Natural killer cell treated with Interleukin-12 subunit alpha and Interleukin-12 subunit beta and Interleukin-15 and Interleukin-18, amount 100 ng/mL, for 72 hours (primary cell): ENCODE results near the gene TWIST1. TPM values are rescaled to one million over a fixed set of nuclear protein-coding genes. Genes with fewer than 3 reads are reported as not detected.

Source experiments
- ATAC-seq, 2 donors: fragments of 150-1000 bp; cut with Tn5 transposase in 1 of 2; sonication (Bioruptor Pico), chemical (Tn5 transposase) in 1 of 2; 2 replicates each; pipeline ENCODE4 v1.10.0; 2021
- DNase-seq: peaks from one replicate; pipeline ENCODE4 v3.0.0; 2022; ENCODE audit warnings: low spot score
- H3K27ac Mint-ChIP-seq, 2 donors: 1 replicate in 1 of 2; 2 replicates in 1 of 2; pipeline ENCODE4 v1.8.0; 2022; ENCODE audit warnings: mixed read lengths in 2 of 2, mild to moderate bottlenecking in 1 of 2, moderate library complexity in 1 of 2
- H3K27me3 Mint-ChIP-seq, 2 donors: 1 replicate in 1 of 2; 2 replicates in 1 of 2; pipeline ENCODE4 v1.8.0; 2022; ENCODE audit warnings: mixed read lengths in 2 of 2
- H3K36me3 Mint-ChIP-seq: one replicate; pipeline ENCODE4 v1.8.0; 2022; ENCODE audit warnings: mixed read lengths
- H3K4me1 Mint-ChIP-seq, 2 donors: 1 replicate in 1 of 2; 2 replicates in 1 of 2; pipeline ENCODE4 v1.8.0; 2022; ENCODE audit warnings: low read depth in 2 of 2, mixed read lengths in 2 of 2, mild to moderate bottlenecking in 1 of 2
- H3K4me3 Mint-ChIP-seq: one replicate; pipeline ENCODE4 v1.8.0; 2022; ENCODE audit warnings: mixed read lengths
- H3K9me3 Mint-ChIP-seq: 2 replicates; pipeline ENCODE4 v1.8.0; 2022; ENCODE audit warnings: mixed read lengths
- total RNA-seq, 2 donors: library from RNA; stranded (reverse); gene quantifications; one replicate each; pipeline ENCODE4 v1.2.3, GENCODE V29; 2022

TWIST1 gene
- total RNA-seq, 2 donors from 2014 or later, result not detected

DNA sequence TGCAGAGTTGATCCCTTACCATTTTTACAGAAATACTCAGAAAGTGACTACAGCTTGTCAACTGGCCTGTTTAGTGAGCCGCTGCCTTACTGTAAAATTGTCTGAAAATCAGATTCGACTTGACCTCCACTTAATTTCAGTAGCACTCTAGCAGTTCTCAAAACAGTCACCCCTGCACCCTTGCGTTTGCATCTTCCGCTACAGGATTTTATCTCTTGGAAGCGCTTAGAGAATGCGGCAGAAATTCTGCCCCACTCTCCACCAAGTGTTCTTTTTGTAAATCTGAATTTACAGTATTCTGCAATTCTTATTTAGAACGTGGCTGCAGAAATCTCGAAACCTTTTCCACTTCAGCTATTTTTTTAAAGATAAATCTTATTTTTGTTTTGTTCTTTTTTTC lies 1.9 kb upstream of the TWIST1 start:
- Mint-ChIP-seq H3K36me3 (peaks cover 4% of the 10 kb centered on the region), H3K9me3 (no peaks in the 10 kb centered on the region), H3K4me1 (peaks cover 4 to 10% of the 10 kb centered on the region in 2 donors), H3K27ac (no peak overlapping the region), H3K27me3 (peaks cover 33 to 58% of the 10 kb centered on the region in 2 donors), H3K4me3 (no peak overlapping the region)
- DNase-seq (no peak), ATAC-seq (no peak)

DNA sequence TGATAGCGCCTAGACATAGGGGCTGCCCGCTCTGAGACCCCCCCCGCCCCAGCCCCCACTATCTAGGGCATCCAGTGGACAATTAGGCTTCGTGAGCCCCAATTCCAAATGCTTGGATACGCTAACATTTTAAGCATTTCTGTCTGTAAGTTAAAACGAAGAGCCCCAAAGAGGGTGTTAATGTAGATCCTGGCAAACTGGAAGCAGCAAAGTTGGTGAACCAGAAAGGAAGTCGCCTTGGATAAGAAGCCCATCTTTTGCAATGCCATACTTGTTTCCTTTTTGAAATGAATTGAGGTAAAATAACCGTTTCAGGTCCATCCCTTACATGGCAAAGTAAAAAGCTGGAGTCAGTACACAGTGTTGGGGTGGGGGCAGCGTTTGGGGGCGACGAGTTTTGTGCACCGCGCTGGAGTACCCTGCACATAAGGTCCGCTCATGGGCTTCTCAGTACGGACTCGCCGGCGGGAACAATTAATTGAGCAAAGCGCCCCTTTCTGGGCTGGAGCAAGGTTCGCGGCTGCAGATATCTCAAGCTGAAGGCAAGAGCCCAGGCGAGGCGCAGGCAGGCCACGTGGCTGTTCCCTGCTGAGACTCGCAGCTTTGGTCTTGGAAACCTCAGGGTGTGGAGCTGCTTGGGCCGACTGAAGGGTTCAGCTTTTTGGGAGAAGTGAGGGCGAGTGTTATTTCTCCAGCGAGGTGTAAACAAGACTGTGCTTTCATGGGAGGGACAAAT lies 1.4 kb upstream of the TWIST1 start:
- no peak overlapping the region for H3K4me3 Mint-ChIP-seq
- H3K36me3 Mint-ChIP-seq, result peaks cover 4% of the 10 kb centered on the region
- H3K27ac Mint-ChIP-seq, result no peak overlapping the region
- H3K9me3 Mint-ChIP-seq, result no peaks in the 10 kb centered on the region
- H3K4me1 Mint-ChIP-seq, result peaks cover 4 to 10% of the 10 kb centered on the region in 2 donors
- H3K27me3 Mint-ChIP-seq, result peaks cover 33 to 63% of the 10 kb centered on the region in 2 donors
- no peak for DNase-seq
- no peak for ATAC-seq

DNA sequence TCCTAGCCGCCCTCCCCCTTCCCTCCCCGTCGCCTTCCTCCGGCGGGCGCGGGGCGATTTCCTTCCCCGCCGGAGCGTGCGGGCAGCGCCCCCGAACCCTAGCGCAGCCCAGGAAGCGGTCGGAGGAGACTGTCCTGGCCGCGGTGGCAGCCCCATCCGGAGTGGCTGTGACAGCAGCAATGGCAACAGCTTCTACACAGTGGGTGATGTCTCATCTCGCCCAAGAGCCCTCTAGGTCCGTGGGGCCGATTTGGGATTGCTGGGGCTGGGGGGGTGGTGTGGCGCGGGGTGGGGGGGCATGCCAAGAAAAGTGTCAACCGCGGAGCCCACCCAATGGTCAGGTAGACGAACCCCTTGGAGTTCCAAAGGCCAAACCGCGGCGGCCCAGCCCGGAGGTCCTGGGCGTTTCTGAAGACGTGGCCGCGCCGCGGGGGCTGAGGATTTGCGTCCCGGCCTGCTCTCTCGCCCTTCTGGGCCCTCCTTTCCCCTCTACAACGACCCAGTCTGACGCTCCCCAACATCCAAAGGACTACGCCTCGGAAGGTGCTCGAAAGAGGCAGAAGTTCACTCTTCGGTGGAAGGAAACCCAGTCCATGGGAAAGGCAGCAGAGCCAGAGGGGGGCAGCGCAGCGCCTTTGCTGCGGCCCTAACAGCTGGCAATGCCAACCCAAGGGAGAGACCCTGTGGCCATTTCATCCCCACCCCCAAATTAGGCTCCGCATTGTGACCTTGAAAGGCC lies 603 bp upstream of the TWIST1 start:
- H3K27ac Mint-ChIP-seq, result no peak overlapping the region
- H3K4me1 Mint-ChIP-seq, result peaks cover 4 to 10% of the 10 kb centered on the region in 2 donors
- H3K9me3 Mint-ChIP-seq, result no peaks in the 10 kb centered on the region
- H3K36me3 Mint-ChIP-seq, result peaks cover 4% of the 10 kb centered on the region
- peaks cover 29 to 68% of the 10 kb centered on the region in 2 donors for H3K27me3 Mint-ChIP-seq
- peak overlapping the region; percentile 55 for H3K4me3 Mint-ChIP-seq
- no peak for DNase-seq
- peak; percentile 74 to 75 for ATAC-seq

DNA sequence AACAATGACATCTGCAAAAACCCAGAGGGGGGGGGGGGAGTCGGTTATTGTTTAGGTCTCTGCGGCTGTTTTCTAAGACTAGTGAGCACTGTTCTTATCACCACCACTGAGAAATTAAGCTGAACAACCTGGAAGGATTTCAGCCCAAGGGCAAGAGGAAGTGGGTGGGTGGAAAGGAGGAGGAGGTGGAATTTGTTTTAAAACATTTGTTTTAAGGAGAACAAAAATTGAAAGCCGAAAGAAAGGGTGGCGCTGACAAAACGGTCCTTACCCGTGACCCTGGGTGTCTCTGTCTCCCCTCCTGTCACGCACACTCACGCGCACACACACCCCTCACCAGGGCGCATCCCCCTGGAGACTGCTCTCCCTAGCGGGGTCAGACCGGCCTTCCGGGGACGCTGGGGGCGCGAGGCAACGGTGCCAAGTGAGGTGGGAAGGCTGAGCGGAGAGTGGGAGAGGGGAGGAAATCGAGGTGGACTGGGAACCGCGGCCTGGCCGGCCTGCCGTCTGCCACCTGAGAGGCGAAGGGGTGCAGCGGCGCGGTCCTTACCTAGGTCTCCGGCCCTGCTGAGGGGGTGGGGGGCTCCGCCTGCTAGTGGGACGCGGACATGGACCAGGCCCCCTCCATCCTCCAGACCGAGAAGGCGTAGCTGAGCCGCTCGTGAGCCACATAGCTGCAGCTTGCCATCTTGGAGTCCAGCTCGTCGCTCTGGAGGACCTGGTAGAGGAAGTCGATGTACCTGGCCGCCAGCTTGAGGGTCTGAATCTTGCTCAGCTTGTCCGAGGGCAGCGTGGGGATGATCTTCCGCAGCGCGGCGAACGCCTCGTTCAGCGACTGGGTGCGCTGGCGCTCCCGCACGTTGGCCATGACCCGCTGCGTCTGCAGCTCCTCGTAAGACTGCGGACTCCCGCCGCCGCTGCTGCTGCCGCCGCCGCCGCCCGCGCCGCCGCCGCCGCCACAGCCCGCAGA lies 1.0 kb downstream of the TWIST1 start:
- H3K9me3 Mint-ChIP-seq, result no peaks in the 10 kb centered on the region
- ATAC-seq (peak; percentile 32 to 52), DNase-seq (no peak)
- no peak overlapping the region for H3K27ac Mint-ChIP-seq
- H3K4me1 Mint-ChIP-seq, result peaks cover 4 to 10% of the 10 kb centered on the region in 2 donors
- H3K36me3 Mint-ChIP-seq, result peaks cover 4% of the 10 kb centered on the region
- peak overlapping the region; percentile 67 for H3K4me3 Mint-ChIP-seq
- peaks cover 28 to 71% of the 10 kb centered on the region in 2 donors for H3K27me3 Mint-ChIP-seq

DNA sequence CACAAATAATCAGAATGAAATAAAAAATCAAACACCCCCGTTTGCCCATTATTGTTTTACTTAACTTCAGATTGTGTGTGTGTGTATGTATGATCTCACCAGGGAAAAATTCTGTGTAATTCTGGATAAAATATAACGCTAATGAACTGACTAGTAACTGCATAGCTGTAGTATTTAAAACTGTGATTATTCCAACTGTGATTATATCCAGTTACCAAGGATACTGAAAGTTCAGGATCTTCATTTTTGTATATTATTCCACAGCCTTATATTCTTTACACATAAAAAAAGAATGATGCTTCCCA lies 2.9 kb downstream of the TWIST1 start:
- peaks cover 4% of the 10 kb centered on the region for H3K36me3 Mint-ChIP-seq
- no peak for DNase-seq
- H3K4me3 Mint-ChIP-seq, result no peak overlapping the region
- H3K4me1 Mint-ChIP-seq, result peaks cover 4 to 16% of the 10 kb centered on the region in 2 donors
- no peak overlapping the region for H3K27ac Mint-ChIP-seq
- no peak for ATAC-seq
- peaks cover 34 to 71% of the 10 kb centered on the region in 2 donors for H3K27me3 Mint-ChIP-seq
- H3K9me3 Mint-ChIP-seq, result peaks cover 2% of the 10 kb centered on the region

DNA sequence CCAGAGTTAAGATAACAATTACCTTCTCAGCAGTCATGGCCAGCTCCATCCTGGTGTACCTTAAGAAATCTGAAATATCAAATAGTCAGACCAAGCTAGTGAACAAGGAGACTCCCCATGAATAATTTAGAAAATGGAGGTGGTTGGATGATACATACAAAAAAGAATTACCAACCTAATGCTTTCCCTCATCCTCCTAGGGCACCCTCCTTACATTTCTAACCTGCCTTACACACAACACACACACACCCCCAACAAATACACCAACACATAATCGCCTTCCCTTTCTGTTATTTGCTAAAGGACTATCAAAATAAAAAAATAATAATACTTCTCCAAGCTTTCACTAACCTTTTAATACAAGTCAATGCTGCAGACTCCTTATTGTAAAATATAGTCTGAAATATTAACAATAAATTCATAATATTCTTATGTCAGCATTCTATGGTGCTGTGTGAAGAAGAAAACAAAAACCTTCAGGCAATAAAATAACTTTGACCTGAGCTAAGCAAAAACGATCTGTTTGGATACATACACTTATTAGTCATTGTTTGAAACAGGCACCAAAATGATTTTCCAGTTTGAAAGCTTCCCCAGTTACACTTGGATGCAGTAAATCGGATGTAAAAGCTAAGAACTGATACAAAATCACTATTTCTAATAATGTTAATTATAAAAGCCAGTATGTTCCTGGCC lies 3.4 kb downstream of the TWIST1 start:
- peaks cover 9% of the 10 kb centered on the region for H3K36me3 Mint-ChIP-seq
- no peak for ATAC-seq
- peaks cover 3% of the 10 kb centered on the region for H3K9me3 Mint-ChIP-seq
- peaks cover 39 to 73% of the 10 kb centered on the region in 2 donors for H3K27me3 Mint-ChIP-seq
- no peak overlapping the region for H3K27ac Mint-ChIP-seq
- DNase-seq, result no peak
- H3K4me3 Mint-ChIP-seq, result no peak overlapping the region
- peaks cover 4 to 16% of the 10 kb centered on the region in 2 donors for H3K4me1 Mint-ChIP-seq

DNA sequence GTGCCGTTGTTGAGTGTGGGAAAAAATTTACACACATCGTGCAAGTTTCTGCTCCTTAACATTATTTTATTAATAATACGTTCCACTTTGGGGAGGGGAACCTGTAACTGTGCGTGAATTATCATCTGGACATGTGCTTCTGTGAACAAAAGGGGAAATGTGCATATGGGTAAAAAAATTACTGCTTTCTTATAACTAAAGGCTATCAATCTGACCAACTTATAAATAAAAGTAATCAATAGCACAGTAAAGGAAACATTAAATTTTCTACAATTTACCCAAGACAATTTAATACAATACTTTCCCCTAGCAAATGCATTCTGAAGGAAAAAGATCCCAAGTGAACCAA lies 4.5 kb downstream of the TWIST1 start:
- ATAC-seq, result no peak
- H3K4me3 Mint-ChIP-seq, result no peak overlapping the region
- peaks cover 47 to 77% of the 10 kb centered on the region in 2 donors for H3K27me3 Mint-ChIP-seq
- H3K9me3 Mint-ChIP-seq, result peaks cover 3% of the 10 kb centered on the region
- no peak for DNase-seq
- peaks cover 4 to 10% of the 10 kb centered on the region in 2 donors for H3K4me1 Mint-ChIP-seq
- peaks cover 14% of the 10 kb centered on the region for H3K36me3 Mint-ChIP-seq
- no peak overlapping the region for H3K27ac Mint-ChIP-seq

DNA sequence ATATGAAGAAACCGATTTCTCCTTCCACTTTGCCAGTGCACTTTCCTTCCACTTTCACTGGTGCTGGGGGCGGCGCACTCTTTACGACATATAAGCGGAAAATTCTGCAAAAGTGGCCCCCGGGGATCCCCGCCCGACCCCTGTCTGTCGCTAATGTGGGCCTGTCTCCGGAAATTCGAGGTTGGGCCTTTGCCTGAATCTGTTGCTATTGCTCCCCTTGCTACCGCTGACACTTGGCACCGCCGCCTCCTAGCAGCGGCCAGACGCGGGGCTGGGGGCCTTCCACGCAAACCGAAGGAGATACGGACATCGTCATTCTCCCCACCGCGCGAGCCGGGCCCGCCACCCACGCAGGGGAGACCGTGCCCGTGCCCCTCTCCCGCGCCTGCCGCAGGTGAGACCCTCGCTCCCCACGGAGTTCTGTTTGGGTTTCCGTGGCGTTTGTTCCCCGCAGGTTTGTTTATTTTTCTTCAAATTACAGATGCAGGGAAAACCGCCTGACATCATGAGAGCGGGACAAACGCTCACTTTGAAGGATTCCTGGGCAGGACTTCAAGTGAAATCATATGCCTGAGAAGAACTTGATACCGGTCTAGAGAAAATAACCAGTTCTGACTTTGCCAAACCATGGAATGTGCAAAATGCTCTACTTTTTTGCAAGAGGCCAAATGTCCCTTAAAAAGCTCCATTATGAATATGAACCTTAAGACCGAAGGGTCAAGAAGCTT lies 5.0 kb downstream of the TWIST1 start:
- ATAC-seq (no peak), DNase-seq (no peak)
- H3K36me3 Mint-ChIP-seq, result peaks cover 14% of the 10 kb centered on the region
- H3K27ac Mint-ChIP-seq, result no peak overlapping the region
- peaks cover 50 to 82% of the 10 kb centered on the region in 2 donors for H3K27me3 Mint-ChIP-seq
- H3K4me3 Mint-ChIP-seq, result no peak overlapping the region
- H3K9me3 Mint-ChIP-seq, result peaks cover 3% of the 10 kb centered on the region
- peaks cover 6 to 13% of the 10 kb centered on the region in 2 donors for H3K4me1 Mint-ChIP-seq

DNA sequence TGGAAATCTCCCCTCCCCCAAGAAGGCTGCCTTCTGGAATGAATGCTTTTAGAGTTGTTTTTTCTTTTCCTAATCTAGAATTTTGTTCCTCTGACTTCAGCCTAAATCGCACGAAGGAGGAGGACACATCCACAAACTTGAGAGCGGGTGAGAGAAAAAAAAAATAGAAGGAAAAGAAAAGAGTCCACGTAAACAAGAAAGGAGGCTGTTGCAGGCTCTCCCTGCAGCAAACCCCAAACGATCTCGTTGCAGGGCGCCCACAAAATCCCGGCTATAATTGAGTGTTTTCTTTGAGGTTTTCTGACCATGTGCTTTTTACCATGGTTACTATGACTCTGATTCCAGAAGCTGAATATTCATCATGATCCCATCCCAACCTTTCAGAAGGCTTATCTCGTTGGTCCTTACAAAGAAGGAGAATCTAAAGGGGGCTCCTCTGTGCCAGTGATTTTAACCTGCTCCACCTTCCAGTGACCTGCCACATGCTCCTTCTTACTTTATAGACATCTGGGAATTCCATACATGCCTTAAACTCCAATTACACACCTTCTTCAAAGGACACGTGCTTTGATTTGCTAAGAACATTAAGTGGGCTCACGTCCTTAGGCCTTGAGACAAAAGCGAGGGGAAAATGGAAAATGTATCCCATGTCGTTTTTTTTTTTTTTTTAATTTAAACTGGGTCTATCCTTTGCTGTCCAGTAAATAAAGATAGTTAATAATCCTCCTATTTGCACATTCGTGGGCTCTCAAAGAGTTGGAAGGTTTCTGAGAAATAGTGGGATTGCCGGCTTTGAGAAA lies 5.8 kb downstream of the TWIST1 start:
- H3K27ac Mint-ChIP-seq, result no peak overlapping the region
- peaks cover 3% of the 10 kb centered on the region for H3K9me3 Mint-ChIP-seq
- peaks cover 54 to 90% of the 10 kb centered on the region in 2 donors for H3K27me3 Mint-ChIP-seq
- H3K36me3 Mint-ChIP-seq, result peaks cover 14% of the 10 kb centered on the region
- no peak overlapping the region for H3K4me3 Mint-ChIP-seq
- H3K4me1 Mint-ChIP-seq, result peaks cover 6 to 16% of the 10 kb centered on the region in 2 donors
- no peak for DNase-seq
- ATAC-seq, result no peak

DNA sequence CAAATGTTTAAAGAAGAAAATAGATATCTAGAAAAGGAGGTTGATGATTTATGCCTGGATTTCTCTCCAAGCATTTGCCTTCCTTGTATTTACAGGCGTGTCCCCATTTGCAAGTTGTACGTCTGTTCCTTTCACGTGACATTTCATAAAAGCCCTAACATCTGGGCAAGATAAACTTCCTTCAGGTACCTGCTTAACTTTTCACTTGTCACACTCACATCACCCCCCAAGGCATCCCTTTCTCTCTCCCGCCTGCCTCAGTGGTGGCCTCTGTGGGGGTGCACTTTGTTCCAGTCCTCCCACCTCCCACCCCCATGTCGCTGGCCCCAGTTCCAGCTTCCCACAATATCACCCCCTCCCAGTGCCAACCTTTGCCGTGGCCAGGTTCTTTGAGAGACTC lies 6.7 kb downstream of the TWIST1 start:
- Mint-ChIP-seq H3K9me3 (peaks cover 3% of the 10 kb centered on the region), H3K27me3 (peaks cover 55 to 93% of the 10 kb centered on the region in 2 donors), H3K27ac (no peak overlapping the region)

DNA sequence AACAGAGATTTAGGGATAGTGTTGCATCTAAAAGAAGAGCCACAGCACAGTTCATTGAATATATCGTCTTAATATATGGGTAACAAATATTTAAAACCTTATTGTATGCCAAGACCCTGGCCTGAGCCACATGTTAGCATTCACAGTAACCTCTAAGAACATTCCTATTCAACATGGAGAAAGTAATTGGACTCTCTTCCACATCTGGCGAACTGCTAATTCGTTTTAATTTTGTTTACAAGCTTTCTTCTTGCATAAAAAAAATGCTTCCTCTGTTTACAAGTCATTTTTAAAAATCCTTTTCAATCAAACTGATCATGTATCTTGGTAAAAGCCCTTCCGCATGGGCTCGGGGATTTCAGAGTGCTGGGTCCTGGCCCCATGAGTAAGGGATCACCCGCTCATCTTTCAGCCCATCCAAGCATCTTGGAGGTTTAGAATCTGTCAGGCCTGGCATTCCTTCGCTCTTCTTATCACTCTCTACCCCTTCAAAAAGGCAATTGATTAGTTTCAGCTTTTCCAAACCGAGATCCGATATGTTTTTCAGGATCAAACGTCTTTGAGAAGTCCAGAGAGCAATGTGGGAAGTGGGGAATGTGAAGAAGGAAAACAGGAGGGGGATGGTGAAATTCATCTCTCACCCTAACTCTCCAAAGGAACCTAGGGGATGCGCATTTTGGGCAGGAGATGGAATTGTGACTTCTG lies 7.3 kb downstream of the TWIST1 start:
- peaks cover 14% of the 10 kb centered on the region for H3K36me3 Mint-ChIP-seq
- peaks cover 3% of the 10 kb centered on the region for H3K9me3 Mint-ChIP-seq
- H3K4me1 Mint-ChIP-seq, result peaks cover 2 to 11% of the 10 kb centered on the region in 2 donors
- DNase-seq (no peak), ATAC-seq (no peak)
- H3K27me3 Mint-ChIP-seq, result peaks cover 58 to 97% of the 10 kb centered on the region in 2 donors
- no peak overlapping the region for H3K27ac Mint-ChIP-seq
- H3K4me3 Mint-ChIP-seq, result no peak overlapping the region

More for the DNA sequence above, 6.7 kb downstream of the TWIST1 start:
- Mint-ChIP-seq H3K36me3 (peaks cover 14% of the 10 kb centered on the region), H3K4me1 (peaks cover 2 to 12% of the 10 kb centered on the region in 2 donors), H3K4me3 (no peak overlapping the region)
- no peak for DNase-seq
- ATAC-seq, result no peak
